Subcutaneous abdominal adipose tissue (tissue), 5 donors: ENCODE results near the gene TAPT1.
"Not testable (repeated sequence)": the region's sequence is repeated elsewhere in the genome, so short reads cannot be mapped to it uniquely, and the experiment has no call there.

Source experiments
- H3K27ac ChIP-seq: one replicate; pipeline ENCODE4 v1.7.0; 2013; ENCODE audit warnings: low read depth, mild to moderate bottlenecking, inconsistent platforms, low read length, moderate library complexity
- H3K27me3 ChIP-seq, 5 donors: one replicate each; pipeline ENCODE4 v1.7.0; 2013; ENCODE audit warnings: low read length in 5 of 5, inconsistent platforms in 1 of 5; ENCODE audit not compliant: control insufficient read depth in 5 of 5, insufficient read depth in 4 of 5
- H3K36me3 ChIP-seq, 5 donors: one replicate each; pipeline ENCODE4 v1.7.0; 2013; ENCODE audit warnings: low read length in 5 of 5; ENCODE audit not compliant: control insufficient read depth in 5 of 5, insufficient read depth in 5 of 5
- H3K4me1 ChIP-seq, 5 donors: one replicate each; pipeline ENCODE4 v1.7.0; 2013; ENCODE audit warnings: low read length in 5 of 5, mild to moderate bottlenecking in 3 of 5, moderate library complexity in 1 of 5; ENCODE audit not compliant: control insufficient read depth in 5 of 5, insufficient read depth in 5 of 5
- H3K4me3 ChIP-seq, 5 donors: one replicate each; pipeline ENCODE4 v1.7.0; 2013; ENCODE audit warnings: low read length in 5 of 5, low read depth in 1 of 5
- H3K9ac ChIP-seq, 5 donors: one replicate each; pipeline ENCODE4 v1.7.0; 2013; ENCODE audit warnings: low read length in 5 of 5, mild to moderate bottlenecking in 4 of 5, moderate library complexity in 3 of 5
- H3K9me3 ChIP-seq, 5 donors: one replicate each; pipeline ENCODE4 v1.7.0; 2013; ENCODE audit warnings: low read length in 5 of 5; ENCODE audit not compliant: control insufficient read depth in 5 of 5
- donor health status: healthy.
- donor health status: healthy.
- donor health status: healthy.
- donor health status: healthy.
- donor health status: healthy.

The TAPT1 gene

GRCh38 chr4:16225863-16226815 is at the start of gene TAPT1:
TSS of gene TAPT1 (minus strand) at chr4:16226471. CDS start at chr4:16226457, 14 bp downstream.
- peak within 1 kb of the TSS; percentile 83 to 92 (median 91) for H3K9ac ChIP-seq
- H3K36me3 ChIP-seq, result no peaks in the 10 kb centered on the region
- peak within 1 kb of the TSS; percentile 81 to 92 (median 89) for H3K4me3 ChIP-seq
- H3K27ac ChIP-seq, result peak within 1 kb of the TSS; percentile 90
- H3K4me1 ChIP-seq, result peaks cover 7 to 55% (median 47%) of the 10 kb centered on the region in 5 donors
- no peaks in the 10 kb centered on the region for H3K27me3 ChIP-seq
- H3K9me3 ChIP-seq, result no peaks in the 10 kb centered on the region

- H3K27ac ChIP-seq, result no peak overlapping the region
- H3K4me3 ChIP-seq, result no peak overlapping the region
- no peaks in the 10 kb centered on the region for H3K27me3 ChIP-seq
- H3K36me3 ChIP-seq, result no peaks in the 10 kb centered on the region
- H3K9me3 ChIP-seq, result peaks cover 0 to 3% (median 0%) of the 10 kb centered on the region in 5 donors
- H3K4me1 ChIP-seq, result peaks cover 0 to 22% (median 17%) of the 10 kb centered on the region in 5 donors
- no peak overlapping the region for H3K9ac ChIP-seq
These were observed 45.1 kb upstream of the TAPT1 start for GRCh38 chr4:16271411-16271810.

GRCh38 chr4:16270454-16271328 is 44.4 kb upstream of the TAPT1 start:
- H3K27ac ChIP-seq, result peak overlapping the region; percentile 47
- H3K4me3 ChIP-seq, result no peak overlapping the region
- peaks cover 0 to 17% (median 14%) of the 10 kb centered on the region in 5 donors for H3K4me1 ChIP-seq
- H3K36me3 ChIP-seq, result no peaks in the 10 kb centered on the region
- no peaks in the 10 kb centered on the region for H3K27me3 ChIP-seq
- no peaks in the 10 kb centered on the region for H3K9me3 ChIP-seq
- no peak overlapping the region for H3K9ac ChIP-seq

GRCh38 chr4:16269742-16270453 is 43.6 kb upstream of the TAPT1 start:
- not testable (repeated sequence) for H3K36me3 ChIP-seq, H3K4me3 ChIP-seq, H3K9me3 ChIP-seq, H3K27me3 ChIP-seq, H3K9ac ChIP-seq
- Histone ChIP-seq H3K4me1 (peaks cover 0 to 17% (median 14%) of the 10 kb centered on the region in 5 donors), H3K27ac (peak overlapping the region; percentile 47)

GRCh38 chr4:16269240-16269639 is 43.0 kb upstream of the TAPT1 start:
- Histone ChIP-seq H3K4me3 (no peak overlapping the region), H3K9me3 (no peaks in the 10 kb centered on the region), H3K9ac (no peak overlapping the region), H3K27ac (no peak overlapping the region), H3K4me1 (peaks cover 0 to 19% (median 17%) of the 10 kb centered on the region in 5 donors), H3K27me3 (no peaks in the 10 kb centered on the region), H3K36me3 (no peaks in the 10 kb centered on the region)

- Histone ChIP-seq H3K4me1 (peaks cover 0 to 19% (median 17%) of the 10 kb centered on the region in 5 donors), H3K36me3 (no peaks in the 10 kb centered on the region), H3K27ac (no peak overlapping the region), H3K27me3 (no peaks in the 10 kb centered on the region), H3K4me3 (no peak overlapping the region), H3K9ac (no peak overlapping the region), H3K9me3 (no peaks in the 10 kb centered on the region)
These were observed 42.0 kb upstream of the TAPT1 start for GRCh38 chr4:16268290-16268689.

GRCh38 chr4:16267639-16268038 is 41.4 kb upstream of the TAPT1 start:
- Histone ChIP-seq H3K36me3 (no peaks in the 10 kb centered on the region), H3K27ac (no peak overlapping the region), H3K4me1 (peaks cover 0 to 19% (median 17%) of the 10 kb centered on the region in 5 donors), H3K4me3 (no peak overlapping the region), H3K9ac (no peak overlapping the region), H3K27me3 (no peaks in the 10 kb centered on the region), H3K9me3 (no peaks in the 10 kb centered on the region)

- Histone ChIP-seq H3K4me3 (no peak overlapping the region), H3K4me1 (peaks cover 0 to 19% (median 12%) of the 10 kb centered on the region in 5 donors), H3K36me3 (no peaks in the 10 kb centered on the region), H3K9ac (no peak overlapping the region), H3K9me3 (no peaks in the 10 kb centered on the region), H3K27ac (no peak overlapping the region), H3K27me3 (no peaks in the 10 kb centered on the region)
These were observed 39.5 kb upstream of the TAPT1 start for GRCh38 chr4:16265820-16266219.

- no peak overlapping the region for H3K4me3 ChIP-seq
- peaks cover 0 to 11% (median 7%) of the 10 kb centered on the region in 5 donors for H3K4me1 ChIP-seq
These were observed 38.5 kb upstream of the TAPT1 start for GRCh38 chr4:16264798-16265197.

More at GRCh38 chr4:16264798-16265197, 38.5 kb upstream of the TAPT1 start:
- H3K9ac ChIP-seq, result no peak overlapping the region
- H3K27me3 ChIP-seq, result no peaks in the 10 kb centered on the region
- no peaks in the 10 kb centered on the region for H3K9me3 ChIP-seq
- no peak overlapping the region for H3K27ac ChIP-seq
- no peaks in the 10 kb centered on the region for H3K36me3 ChIP-seq
